ENCODE results near the gene THG1L.

Gene THG1L

DNA sequence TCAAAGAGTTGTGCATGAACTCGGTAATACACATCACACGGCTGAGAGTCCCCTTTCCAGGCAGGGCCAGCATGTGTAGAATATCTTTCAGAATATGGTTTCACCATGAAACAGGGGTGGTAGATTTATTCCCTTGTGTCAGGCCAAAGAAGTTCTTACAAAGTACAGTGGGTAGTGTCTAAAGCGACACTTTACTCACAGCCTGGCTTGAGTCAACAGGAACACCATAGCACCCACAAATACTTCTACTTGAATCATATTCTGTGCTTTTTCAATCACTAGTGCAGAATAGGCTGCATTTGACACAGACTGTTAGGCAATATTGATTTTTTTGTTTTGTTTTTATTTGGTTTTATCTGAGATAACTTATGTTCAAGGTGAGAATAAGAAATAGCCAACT, 24.9 kb downstream of the THG1L start:
- H2AK5ac ChIP-seq (ENCODE audit: low read depth, low read length), result no peak overlapping the region
- no CpG with 5 or more reads among the region's 3 CpGs for WGBS, 2 donors (ENCODE audit: extremely low coverage in 2 of 2, insufficient read length in 2 of 2, insufficient replicate concordance in 1 of 2)
- no peaks in the 10 kb centered on the region for H3K79me1 ChIP-seq (ENCODE audit: low read depth, low read length)
- no peak overlapping the region for H2BK120ac ChIP-seq (ENCODE audit: low read depth, low read length)
- H3K18ac ChIP-seq (ENCODE audit: low read length), result no peak overlapping the region
- H2BK12ac ChIP-seq (ENCODE audit: low read length), result no peak overlapping the region
- no peak overlapping the region for H3K23ac ChIP-seq (ENCODE audit: low read depth, low read length, poor library complexity)
- H3K27me3 ChIP-seq (ENCODE audit: control insufficient read depth in 3 of 3, insufficient read depth in 3 of 3, low read depth in 1 of 3, low read length in 3 of 3), result no peaks in the 10 kb centered on the region
- H3K4me3 ChIP-seq (ENCODE audit: low read length in 2 of 2), result no peak overlapping the region
- no peaks in the 10 kb centered on the region for H3K4me1 ChIP-seq (ENCODE audit: control insufficient read depth in 2 of 2, insufficient read depth in 1 of 2, low read depth in 1 of 2, low read length in 2 of 2)
- H2BK5ac ChIP-seq (ENCODE audit: low read length), result no peak overlapping the region
- H3K27ac ChIP-seq (replicated peaks; ENCODE audit: low read length), result no peak overlapping the region
- peaks cover 14 to 49% of the 10 kb centered on the region in 2 donors for H3K36me3 ChIP-seq (replicated peaks in 1 of 2; ENCODE audit: control insufficient read depth in 2 of 2, insufficient read depth in 2 of 2, low read length in 2 of 2)
- H3K9me3 ChIP-seq (replicated peaks in 1 of 2; ENCODE audit: control insufficient read depth in 2 of 2, insufficient read depth in 1 of 2, low read depth in 1 of 2, low read length in 2 of 2), result no peaks in the 10 kb centered on the region
- no peak overlapping the region for H3K4ac ChIP-seq (ENCODE audit: low read length)
- no peak overlapping the region for H3K9ac ChIP-seq (ENCODE audit: low read depth, low read length, poor library complexity)
- no peak overlapping the region for H2BK15ac ChIP-seq (ENCODE audit: low read length)
- no peak overlapping the region for H2AFZ ChIP-seq (ENCODE audit: low read length)
- H3K4me2 ChIP-seq (ENCODE audit: insufficient read depth, low read length, poor library complexity, severe bottlenecking), result no peak overlapping the region
- H4K91ac ChIP-seq (ENCODE audit: low read depth, low read length, poor library complexity), result no peak overlapping the region
- no peak overlapping the region for H4K8ac ChIP-seq (ENCODE audit: low read depth, low read length)
- H3K14ac ChIP-seq (ENCODE audit: low read length), result no peak overlapping the region
- no peak for DNase-seq (ENCODE audit: low spot score)

DNA sequence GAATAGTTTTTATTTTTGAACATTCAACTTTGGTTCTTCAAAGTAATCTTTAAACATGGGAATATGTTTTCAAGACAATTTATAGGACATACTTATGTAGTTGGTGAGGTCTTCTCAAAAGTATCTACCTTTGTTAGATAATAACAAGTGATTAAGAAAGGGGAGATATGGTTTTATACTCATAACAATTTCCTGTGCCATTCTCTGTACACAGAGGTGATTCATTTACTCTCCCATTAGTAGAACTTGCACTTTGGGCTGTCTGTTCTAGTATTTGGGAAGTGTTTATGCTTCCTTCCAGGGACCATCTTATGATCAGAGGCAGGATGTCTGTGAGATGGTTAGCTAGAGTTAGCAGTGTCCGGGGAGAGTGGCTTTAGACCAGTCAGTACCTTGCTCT, 27.5 kb downstream of the THG1L start:
- peaks cover 0 to 3% of the 10 kb centered on the region in 2 donors for H3K4me1 ChIP-seq (ENCODE audit: control insufficient read depth in 2 of 2, insufficient read depth in 1 of 2, low read depth in 1 of 2, low read length in 2 of 2)
- H3K4me3 ChIP-seq (ENCODE audit: low read length in 2 of 2), result no peak overlapping the region
- H2BK12ac ChIP-seq (ENCODE audit: low read length), result no peak overlapping the region
- H4K8ac ChIP-seq (ENCODE audit: low read depth, low read length), result no peak overlapping the region
- no peaks in the 10 kb centered on the region for H3K27me3 ChIP-seq (ENCODE audit: control insufficient read depth in 3 of 3, insufficient read depth in 3 of 3, low read depth in 1 of 3, low read length in 3 of 3)
- H3K18ac ChIP-seq (ENCODE audit: low read length), result no peak overlapping the region
- no peak overlapping the region for H4K91ac ChIP-seq (ENCODE audit: low read depth, low read length, poor library complexity)
- H3K4ac ChIP-seq (ENCODE audit: low read length), result no peak overlapping the region
- H2AK5ac ChIP-seq (ENCODE audit: low read depth, low read length), result no peak overlapping the region
- no peak overlapping the region for H2BK5ac ChIP-seq (ENCODE audit: low read length)
- no peak overlapping the region for H3K14ac ChIP-seq (ENCODE audit: low read length)
- H3K9me3 ChIP-seq (replicated peaks in 1 of 2; ENCODE audit: control insufficient read depth in 2 of 2, insufficient read depth in 1 of 2, low read depth in 1 of 2, low read length in 2 of 2), result no peaks in the 10 kb centered on the region
- H2BK15ac ChIP-seq (ENCODE audit: low read length), result no peak overlapping the region
- H2AFZ ChIP-seq (ENCODE audit: low read length), result no peak overlapping the region
- H3K79me1 ChIP-seq (ENCODE audit: low read depth, low read length), result no peaks in the 10 kb centered on the region
- no peak for DNase-seq (ENCODE audit: low spot score)
- no peak overlapping the region for H3K4me2 ChIP-seq (ENCODE audit: insufficient read depth, low read length, poor library complexity, severe bottlenecking)
- peaks cover 14 to 33% of the 10 kb centered on the region in 2 donors for H3K36me3 ChIP-seq (replicated peaks in 1 of 2; ENCODE audit: control insufficient read depth in 2 of 2, insufficient read depth in 2 of 2, low read length in 2 of 2)
- no peak overlapping the region for H3K27ac ChIP-seq (replicated peaks; ENCODE audit: low read length)
- H3K9ac ChIP-seq (ENCODE audit: low read depth, low read length, poor library complexity), result no peak overlapping the region
- H2BK120ac ChIP-seq (ENCODE audit: low read depth, low read length), result no peak overlapping the region
- H3K23ac ChIP-seq (ENCODE audit: low read depth, low read length, poor library complexity), result no peak overlapping the region
- no CpG with 5 or more reads among the region's 1 CpG for WGBS, 2 donors (ENCODE audit: extremely low coverage in 2 of 2, insufficient read length in 2 of 2, insufficient replicate concordance in 1 of 2)

DNA sequence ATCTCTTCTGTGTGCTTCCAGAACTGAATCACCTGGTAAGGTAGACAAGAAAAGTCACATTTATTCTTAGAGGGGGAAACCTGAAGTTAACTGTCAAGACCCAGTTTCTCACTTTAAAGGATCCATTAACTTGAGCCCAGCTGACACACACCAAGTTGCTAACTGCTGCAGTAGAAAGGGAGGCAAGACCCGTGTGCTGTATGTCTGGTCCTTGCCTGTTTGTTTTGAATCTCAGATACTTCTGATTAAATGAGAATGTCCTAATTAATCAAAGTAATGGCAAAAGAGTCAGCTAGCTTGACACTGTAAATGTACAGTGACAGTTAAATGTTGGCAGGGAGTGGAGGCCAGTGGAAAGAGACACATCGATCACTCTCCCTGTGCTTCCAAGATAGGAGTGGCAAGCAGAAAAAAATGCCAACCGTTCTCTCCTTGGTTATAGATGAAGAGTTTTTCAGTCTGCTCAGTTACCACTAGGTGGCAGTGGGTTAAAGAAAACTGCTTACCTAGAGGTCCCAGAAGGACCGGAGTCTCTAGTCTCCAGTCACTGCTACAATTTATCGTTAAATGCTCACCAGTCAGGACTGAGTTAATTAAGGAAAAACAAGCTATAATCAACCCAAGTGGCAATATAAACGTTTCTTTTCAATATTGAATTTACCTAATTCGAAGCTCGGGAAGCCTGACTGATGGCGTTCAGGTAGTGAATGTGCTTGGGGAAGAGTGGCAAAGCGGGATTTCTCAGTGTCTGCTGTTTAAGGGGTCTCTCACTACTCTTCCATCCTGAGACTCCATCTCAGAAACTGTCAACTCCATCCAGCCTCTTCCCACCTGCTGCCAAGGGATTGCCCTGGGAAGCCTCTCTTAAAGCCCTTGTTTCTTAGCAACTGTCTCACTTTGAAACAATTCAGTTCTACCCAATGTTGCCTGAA, 30.7 kb downstream of the THG1L start:
- H3K23ac ChIP-seq (ENCODE audit: low read depth, low read length, poor library complexity), result no peak overlapping the region
- no peak overlapping the region for H2BK5ac ChIP-seq (ENCODE audit: low read length)
- H2BK15ac ChIP-seq (ENCODE audit: low read length), result no peak overlapping the region
- no peak overlapping the region for H2AK5ac ChIP-seq (ENCODE audit: low read depth, low read length)
- H2BK12ac ChIP-seq (ENCODE audit: low read length), result no peak overlapping the region
- no peak overlapping the region for H4K91ac ChIP-seq (ENCODE audit: low read depth, low read length, poor library complexity)
- H3K18ac ChIP-seq (ENCODE audit: low read length), result no peak overlapping the region
- no CpG with 5 or more reads among the region's 10 CpGs for WGBS, 2 donors (ENCODE audit: extremely low coverage in 2 of 2, insufficient read length in 2 of 2, insufficient replicate concordance in 1 of 2)
- H3K4me3 ChIP-seq (ENCODE audit: low read length in 2 of 2), result no peak overlapping the region
- no peak overlapping the region for H2BK120ac ChIP-seq (ENCODE audit: low read depth, low read length)
- H4K8ac ChIP-seq (ENCODE audit: low read depth, low read length), result no peak overlapping the region
- H3K14ac ChIP-seq (ENCODE audit: low read length), result no peak overlapping the region
- peaks cover 1 to 6% of the 10 kb centered on the region in 2 donors for H3K36me3 ChIP-seq (replicated peaks in 1 of 2; ENCODE audit: control insufficient read depth in 2 of 2, insufficient read depth in 2 of 2, low read length in 2 of 2)
- H3K27me3 ChIP-seq (ENCODE audit: control insufficient read depth in 3 of 3, insufficient read depth in 3 of 3, low read depth in 1 of 3, low read length in 3 of 3), result no peaks in the 10 kb centered on the region
- H3K4ac ChIP-seq (ENCODE audit: low read length), result no peak overlapping the region
- peaks cover 0 to 3% of the 10 kb centered on the region in 2 donors for H3K4me1 ChIP-seq (ENCODE audit: control insufficient read depth in 2 of 2, insufficient read depth in 1 of 2, low read depth in 1 of 2, low read length in 2 of 2)
- H2AFZ ChIP-seq (ENCODE audit: low read length), result no peak overlapping the region
- peak; percentile 43 for DNase-seq (ENCODE audit: low spot score)
- no peaks in the 10 kb centered on the region for H3K9me3 ChIP-seq (replicated peaks in 1 of 2; ENCODE audit: control insufficient read depth in 2 of 2, insufficient read depth in 1 of 2, low read depth in 1 of 2, low read length in 2 of 2)
- H3K9ac ChIP-seq (ENCODE audit: low read depth, low read length, poor library complexity), result no peak overlapping the region
- no peak overlapping the region for H3K4me2 ChIP-seq (ENCODE audit: insufficient read depth, low read length, poor library complexity, severe bottlenecking)
- H3K27ac ChIP-seq (replicated peaks; ENCODE audit: low read length), result no peak overlapping the region
- no peaks in the 10 kb centered on the region for H3K79me1 ChIP-seq (ENCODE audit: low read depth, low read length)

DNA sequence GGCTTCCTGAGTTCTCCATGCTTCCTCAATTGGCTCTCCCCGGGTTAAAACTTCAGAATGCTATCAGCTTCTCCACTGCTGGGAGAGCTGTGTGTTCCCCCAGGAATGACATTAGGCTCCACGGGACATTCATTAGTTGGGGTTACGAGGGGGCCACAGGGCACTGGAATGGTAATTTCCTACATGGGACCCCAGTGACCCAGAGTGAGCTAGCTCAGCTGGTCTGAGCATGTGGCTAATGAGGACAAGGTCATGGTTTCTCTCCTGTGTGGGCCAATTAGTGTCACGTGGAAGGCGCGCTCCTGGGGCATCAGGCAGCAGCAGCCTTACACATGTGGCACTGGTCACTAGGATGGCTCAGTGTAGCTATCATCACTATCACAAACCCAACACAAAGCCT, 33.3 kb downstream of the THG1L start:
- Histone ChIP-seq H3K79me1 (ENCODE audit: low read depth, low read length) (no peaks in the 10 kb centered on the region), H2BK5ac (ENCODE audit: low read length) (no peak overlapping the region), H3K23ac (ENCODE audit: low read depth, low read length, poor library complexity) (no peak overlapping the region), H4K91ac (ENCODE audit: low read depth, low read length, poor library complexity) (no peak overlapping the region), H3K9ac (ENCODE audit: low read depth, low read length, poor library complexity) (no peak overlapping the region), H3K4me1 (ENCODE audit: control insufficient read depth in 2 of 2, insufficient read depth in 1 of 2, low read depth in 1 of 2, low read length in 2 of 2) (peaks cover 0 to 3% of the 10 kb centered on the region in 2 donors), H2BK120ac (ENCODE audit: low read depth, low read length) (no peak overlapping the region), H2AK5ac (ENCODE audit: low read depth, low read length) (no peak overlapping the region), H4K8ac (ENCODE audit: low read depth, low read length) (no peak overlapping the region), H3K9me3 (replicated peaks in 1 of 2; ENCODE audit: control insufficient read depth in 2 of 2, insufficient read depth in 1 of 2, low read depth in 1 of 2, low read length in 2 of 2) (no peaks in the 10 kb centered on the region), H3K18ac (ENCODE audit: low read length) (no peak overlapping the region), H2BK12ac (ENCODE audit: low read length) (no peak overlapping the region), H3K27ac (replicated peaks; ENCODE audit: low read length) (no peak overlapping the region), H3K4ac (ENCODE audit: low read length) (no peak overlapping the region), H3K36me3 (replicated peaks in 1 of 2; ENCODE audit: control insufficient read depth in 2 of 2, insufficient read depth in 2 of 2, low read length in 2 of 2) (peaks cover 0 to 1% of the 10 kb centered on the region in 2 donors), H3K4me2 (ENCODE audit: insufficient read depth, low read length, poor library complexity, severe bottlenecking) (no peak overlapping the region), H2BK15ac (ENCODE audit: low read length) (no peak overlapping the region), H3K27me3 (ENCODE audit: control insufficient read depth in 3 of 3, insufficient read depth in 3 of 3, low read depth in 1 of 3, low read length in 3 of 3) (no peaks in the 10 kb centered on the region), H3K14ac (ENCODE audit: low read length) (no peak overlapping the region), H2AFZ (ENCODE audit: low read length) (no peak overlapping the region), H3K4me3 (ENCODE audit: low read length in 2 of 2) (no peak overlapping the region)
- WGBS, 2 donors (ENCODE audit: extremely low coverage in 2 of 2, insufficient read length in 2 of 2, insufficient replicate concordance in 1 of 2), result no CpG with 5 or more reads among the region's 6 CpGs
- DNase-seq (ENCODE audit: low spot score), result no peak
